Measurements from ENCODE around the gene PITPNC1.

Gene PITPNC1

DNA sequence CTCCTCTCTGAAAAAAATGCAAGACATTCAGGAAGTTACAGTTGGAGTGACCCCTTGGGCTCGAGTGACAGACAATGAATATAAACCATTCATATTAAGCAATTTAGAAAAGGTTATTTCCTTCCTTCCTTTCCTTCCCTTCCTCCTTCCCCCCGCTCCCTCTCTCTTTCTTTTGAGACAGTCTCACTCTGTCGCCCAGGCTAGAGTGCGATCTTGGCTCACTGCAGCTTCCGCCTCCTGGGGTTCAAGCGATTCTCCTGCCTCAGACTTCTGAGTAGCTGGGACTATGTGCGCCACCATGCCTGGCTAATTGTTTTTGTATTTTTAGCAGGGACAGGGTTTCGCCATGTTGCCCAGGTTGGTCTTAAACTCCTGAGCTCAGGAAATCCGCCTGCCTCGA, 23.9 kb upstream of the PITPNC1 start:
- Histone ChIP-seq H3K4me1 (ENCODE audit: control insufficient read depth, insufficient read depth, low read length) (no peaks in the 10 kb centered on the region), H3K36me3 (ENCODE audit: control insufficient read depth, insufficient read depth, low read length) (peaks cover 35% of the 10 kb centered on the region), H3K27ac (ENCODE audit: insufficient read depth, low read depth, low read length, poor library complexity, severe bottlenecking) (no peak overlapping the region), H3K27me3 (ENCODE audit: control insufficient read depth, insufficient read depth, low read length, poor library complexity, severe bottlenecking) (no peaks in the 10 kb centered on the region), H3K4me3 (ENCODE audit: insufficient read depth, low read depth, low read length) (no peak overlapping the region), H3K9me3 (ENCODE audit: control insufficient read depth, low read length) (no peaks in the 10 kb centered on the region)
- 89 to 92% methylated on average over 10 of the region's 10 CpGs for WGBS, 2 experiments

DNA sequence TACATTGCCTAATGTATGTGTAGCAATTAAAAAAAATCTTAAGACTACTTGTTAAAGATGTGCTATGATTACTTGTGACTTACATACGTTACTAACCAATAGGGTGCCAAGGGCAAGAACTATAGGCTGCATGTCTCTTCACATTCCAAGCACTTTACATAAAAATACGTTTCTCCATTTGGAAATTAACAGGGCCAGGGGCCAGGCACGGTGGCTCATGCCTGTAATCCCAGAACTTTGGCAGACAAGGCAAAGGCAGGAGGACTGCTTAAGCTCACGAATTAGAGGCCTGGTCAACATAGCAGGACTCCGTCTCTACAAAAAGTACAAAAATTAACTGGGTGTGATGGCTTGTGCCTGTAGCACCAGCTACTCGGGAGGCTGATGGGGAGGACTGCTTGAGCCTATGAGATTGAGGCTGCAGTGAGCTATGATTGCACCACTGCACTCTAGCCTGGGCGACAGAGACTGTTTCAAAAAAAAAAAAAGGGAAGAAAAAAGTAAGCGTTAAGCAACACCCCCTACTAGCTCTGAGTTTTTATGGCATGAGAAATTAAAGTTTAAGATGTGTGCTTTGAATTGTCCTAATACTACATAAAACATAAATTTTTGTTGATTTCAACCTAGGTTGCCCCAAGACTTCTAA, 23.0 kb upstream of the PITPNC1 start:
- peaks cover 26% of the 10 kb centered on the region for H3K36me3 ChIP-seq (ENCODE audit: control insufficient read depth, insufficient read depth, low read length)

DNA sequence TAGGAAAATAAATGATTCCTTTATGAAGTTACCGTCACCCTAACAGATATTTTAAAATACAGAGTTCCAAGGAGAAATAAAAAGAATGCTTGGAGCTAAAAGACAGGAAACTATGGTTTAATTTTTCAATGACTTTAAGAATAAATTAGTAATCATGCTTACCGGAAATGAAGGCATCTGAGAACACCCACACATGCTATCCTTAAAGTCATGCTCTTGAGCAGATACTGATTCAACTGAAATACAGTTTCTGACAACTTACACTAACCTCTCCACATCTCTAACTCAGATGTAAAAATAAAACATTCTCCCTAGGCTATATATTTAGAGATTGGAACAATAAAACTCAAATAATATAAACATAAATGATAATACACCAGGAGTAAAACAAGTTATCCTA, 18.5 kb upstream of the PITPNC1 start:
- H3K4me3 ChIP-seq (ENCODE audit: insufficient read depth, low read depth, low read length) = no peak overlapping the region
- no peaks in the 10 kb centered on the region for H3K9me3 ChIP-seq (ENCODE audit: control insufficient read depth, low read length)
- H3K27me3 ChIP-seq (ENCODE audit: control insufficient read depth, insufficient read depth, low read length, poor library complexity, severe bottlenecking) = no peaks in the 10 kb centered on the region
- 92 to 98% methylated on average over 1 to 2 of the region's 2 CpGs for whole genome bisulfite sequencing, 2 experiments
- H3K27ac ChIP-seq (ENCODE audit: insufficient read depth, low read depth, low read length, poor library complexity, severe bottlenecking) = no peak overlapping the region
- H3K36me3 ChIP-seq (ENCODE audit: control insufficient read depth, insufficient read depth, low read length) = peaks cover 21% of the 10 kb centered on the region
- H3K4me1 ChIP-seq (ENCODE audit: control insufficient read depth, insufficient read depth, low read length) = no peaks in the 10 kb centered on the region

More for the DNA sequence above, 23.0 kb upstream of the PITPNC1 start:
- Histone ChIP-seq H3K4me3 (ENCODE audit: insufficient read depth, low read depth, low read length) (no peak overlapping the region), H3K4me1 (ENCODE audit: control insufficient read depth, insufficient read depth, low read length) (no peaks in the 10 kb centered on the region), H3K27ac (ENCODE audit: insufficient read depth, low read depth, low read length, poor library complexity, severe bottlenecking) (no peak overlapping the region), H3K9me3 (ENCODE audit: control insufficient read depth, low read length) (no peaks in the 10 kb centered on the region), H3K27me3 (ENCODE audit: control insufficient read depth, insufficient read depth, low read length, poor library complexity, severe bottlenecking) (no peaks in the 10 kb centered on the region)
- 88% methylated on average over 7 to 8 of the region's 8 CpGs for WGBS, 2 experiments

DNA sequence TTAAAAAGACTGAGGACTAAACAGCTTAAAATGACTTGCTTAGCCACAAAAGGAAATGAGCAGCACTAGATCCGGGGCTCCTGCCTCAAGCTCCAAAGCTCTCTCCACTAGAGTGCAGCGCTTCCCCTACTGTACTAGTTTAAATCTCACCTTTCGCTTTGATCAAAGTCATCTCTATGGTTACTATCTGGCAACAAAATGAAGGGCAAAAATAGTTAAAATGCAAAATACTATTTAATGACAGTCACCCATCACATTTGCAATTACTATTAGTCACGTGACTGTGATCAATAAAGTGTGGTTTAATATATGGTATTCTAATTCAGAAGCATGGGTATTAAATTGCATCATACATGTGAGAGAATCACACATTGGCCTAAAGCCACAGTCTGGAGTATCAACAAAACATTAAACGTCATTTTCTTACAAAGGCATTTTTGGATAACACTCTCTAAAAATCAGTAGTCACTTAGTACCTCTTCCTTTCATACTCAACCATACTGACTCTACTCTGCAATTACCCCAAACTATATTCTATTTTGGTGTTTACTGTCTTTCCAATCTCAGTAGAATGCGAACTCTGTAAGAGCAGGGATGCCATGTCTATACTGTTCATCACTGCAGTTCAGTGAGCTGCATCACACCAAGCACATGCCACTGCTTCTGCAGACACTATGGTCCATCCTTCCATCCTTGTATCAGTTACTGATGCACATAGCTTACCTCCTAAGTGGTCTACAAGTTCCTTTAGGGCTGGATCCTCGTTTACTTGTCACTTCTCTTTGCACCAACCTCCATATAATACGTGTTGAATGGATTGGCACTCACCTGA, 16.9 kb upstream of the PITPNC1 start:
- 89% methylated on average over 7 to 8 of the region's 8 CpGs for WGBS, 2 experiments
- Histone ChIP-seq H3K4me3 (ENCODE audit: insufficient read depth, low read depth, low read length) (no peak overlapping the region), H3K9me3 (ENCODE audit: control insufficient read depth, low read length) (no peaks in the 10 kb centered on the region), H3K27me3 (ENCODE audit: control insufficient read depth, insufficient read depth, low read length, poor library complexity, severe bottlenecking) (no peaks in the 10 kb centered on the region), H3K4me1 (ENCODE audit: control insufficient read depth, insufficient read depth, low read length) (peaks cover 8% of the 10 kb centered on the region), H3K27ac (ENCODE audit: insufficient read depth, low read depth, low read length, poor library complexity, severe bottlenecking) (no peak overlapping the region), H3K36me3 (ENCODE audit: control insufficient read depth, insufficient read depth, low read length) (peaks cover 15% of the 10 kb centered on the region)

DNA sequence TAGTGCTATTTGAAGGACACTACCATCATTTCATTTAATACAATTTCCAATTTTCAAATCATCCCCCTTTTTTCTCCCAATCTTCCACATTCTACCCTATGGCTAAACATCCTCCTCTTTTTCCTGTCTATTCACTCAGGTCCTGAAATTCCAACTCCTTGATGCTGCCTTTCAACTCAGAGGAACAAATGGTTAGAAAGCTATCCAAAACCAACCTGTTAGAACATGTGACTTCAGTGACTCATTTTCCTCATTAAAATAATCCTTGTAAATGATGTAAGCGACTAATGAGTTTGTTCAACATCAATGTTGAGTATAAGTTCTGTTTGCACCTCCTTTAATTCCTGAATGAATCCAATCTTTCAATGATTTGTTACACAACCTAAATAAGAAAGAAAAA, 16.2 kb upstream of the PITPNC1 start:
- Histone ChIP-seq H3K9me3 (ENCODE audit: control insufficient read depth, low read length) (no peaks in the 10 kb centered on the region), H3K36me3 (ENCODE audit: control insufficient read depth, insufficient read depth, low read length) (peaks cover 13% of the 10 kb centered on the region), H3K27ac (ENCODE audit: insufficient read depth, low read depth, low read length, poor library complexity, severe bottlenecking) (no peak overlapping the region), H3K4me1 (ENCODE audit: control insufficient read depth, insufficient read depth, low read length) (peaks cover 11% of the 10 kb centered on the region), H3K4me3 (ENCODE audit: insufficient read depth, low read depth, low read length) (no peak overlapping the region), H3K27me3 (ENCODE audit: control insufficient read depth, insufficient read depth, low read length, poor library complexity, severe bottlenecking) (no peaks in the 10 kb centered on the region)
- WGBS, 2 experiments = 100% methylated on average over 1 of the region's 1 CpG; no CpG with 5 or more reads in 1 of the 2 experiments

DNA sequence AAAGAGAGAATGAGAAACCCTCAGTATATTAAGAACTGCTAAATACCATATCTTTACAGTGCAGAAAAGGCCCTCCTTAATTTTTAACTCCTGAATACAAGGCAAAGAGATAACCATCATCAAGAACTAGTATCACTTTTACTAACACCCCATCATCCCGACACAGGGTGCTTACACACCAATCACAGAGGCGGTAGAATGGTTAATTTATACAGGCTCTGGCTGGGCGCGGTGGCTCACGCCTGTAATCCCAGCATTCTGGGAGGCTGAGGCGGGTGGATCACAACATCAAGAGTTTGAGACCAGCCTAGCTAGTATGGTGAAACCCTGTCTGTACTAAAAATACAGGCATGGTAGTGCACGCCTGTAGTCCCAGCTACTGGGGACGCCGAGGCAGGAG, 14.9 kb upstream of the PITPNC1 start:
- no peaks in the 10 kb centered on the region for H3K9me3 ChIP-seq (ENCODE audit: control insufficient read depth, low read length)
- H3K4me3 ChIP-seq (ENCODE audit: insufficient read depth, low read depth, low read length) = no peak overlapping the region
- H3K27me3 ChIP-seq (ENCODE audit: control insufficient read depth, insufficient read depth, low read length, poor library complexity, severe bottlenecking) = no peaks in the 10 kb centered on the region
- peaks cover 11% of the 10 kb centered on the region for H3K4me1 ChIP-seq (ENCODE audit: control insufficient read depth, insufficient read depth, low read length)
- H3K27ac ChIP-seq (ENCODE audit: insufficient read depth, low read depth, low read length, poor library complexity, severe bottlenecking) = no peak overlapping the region
- WGBS, 2 experiments = 93 to 95% methylated on average over 9 of the region's 9 CpGs
- H3K36me3 ChIP-seq (ENCODE audit: control insufficient read depth, insufficient read depth, low read length) = peaks cover 5% of the 10 kb centered on the region

DNA sequence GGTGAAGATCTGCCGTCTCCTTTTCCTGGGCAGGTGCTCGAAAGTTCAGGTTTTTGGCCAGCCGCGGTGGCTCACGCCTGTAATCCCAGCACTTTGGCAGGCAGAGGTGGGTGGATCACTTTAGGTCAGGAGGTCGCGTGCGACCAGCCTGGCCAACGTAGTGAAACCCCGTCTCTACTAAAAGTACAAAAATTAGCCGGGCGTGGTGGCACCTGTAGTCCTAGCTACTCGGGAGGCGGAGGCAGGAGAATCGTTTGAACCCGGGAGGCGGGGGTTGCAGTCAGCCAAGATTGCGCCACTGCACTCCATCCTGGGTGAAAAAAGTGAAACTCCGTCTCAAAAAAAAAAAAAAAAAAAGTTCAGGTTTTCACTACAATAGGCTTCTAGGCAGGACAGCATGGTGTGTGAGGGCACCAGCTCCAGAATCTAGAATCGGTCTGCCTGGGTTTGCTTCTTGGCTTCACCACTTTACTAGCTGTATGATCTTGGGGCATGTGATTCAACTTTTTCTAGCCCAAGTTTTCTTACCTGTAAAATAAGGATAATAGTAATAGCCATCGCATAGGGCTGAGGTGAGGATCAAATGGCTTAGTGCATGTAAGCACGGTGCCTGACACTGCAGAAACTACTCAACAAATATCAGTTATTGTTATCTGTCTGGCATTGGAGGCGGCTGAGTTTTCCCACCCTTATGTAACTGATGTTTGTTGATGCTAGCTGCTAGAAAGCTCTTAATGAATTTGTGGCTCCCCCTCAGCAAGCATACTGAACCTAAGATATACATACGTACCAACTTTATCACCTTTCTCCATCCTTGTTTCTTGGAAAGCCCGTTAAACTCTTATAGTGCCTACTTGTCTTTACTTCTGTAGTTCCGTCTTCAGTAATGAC, 12.0 kb upstream of the PITPNC1 start:
- WGBS, 2 experiments = 83 to 84% methylated on average over 25 to 26 of the region's 26 CpGs
- Histone ChIP-seq H3K27ac (ENCODE audit: insufficient read depth, low read depth, low read length, poor library complexity, severe bottlenecking) (no peak overlapping the region), H3K4me1 (ENCODE audit: control insufficient read depth, insufficient read depth, low read length) (peaks cover 11% of the 10 kb centered on the region), H3K4me3 (ENCODE audit: insufficient read depth, low read depth, low read length) (peak overlapping the region; percentile 99), H3K36me3 (ENCODE audit: control insufficient read depth, insufficient read depth, low read length) (no peaks in the 10 kb centered on the region), H3K27me3 (ENCODE audit: control insufficient read depth, insufficient read depth, low read length, poor library complexity, severe bottlenecking) (no peaks in the 10 kb centered on the region), H3K9me3 (ENCODE audit: control insufficient read depth, low read length) (no peaks in the 10 kb centered on the region)

DNA sequence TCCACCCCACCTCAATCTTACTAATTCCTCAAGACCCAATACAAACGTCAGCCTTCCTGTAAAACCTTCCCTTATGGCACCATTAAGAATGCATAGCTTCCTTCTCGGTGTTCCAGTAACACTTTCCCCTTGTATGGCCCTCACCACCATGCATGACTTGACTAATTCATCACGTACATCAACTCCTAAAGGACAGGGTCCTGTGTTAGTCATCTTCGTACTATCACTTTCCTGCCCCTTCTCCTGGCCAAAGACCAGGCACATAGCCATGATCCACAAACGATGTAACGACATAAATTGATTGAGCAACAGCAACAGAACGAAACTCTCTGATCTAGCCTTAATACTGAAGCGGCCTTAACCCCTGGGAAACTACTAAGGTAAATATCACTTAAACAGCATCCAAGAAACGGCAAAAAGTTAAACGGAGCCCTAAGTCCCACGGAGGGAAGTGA, 11.3 kb upstream of the PITPNC1 start:
- Histone ChIP-seq H3K27ac (ENCODE audit: insufficient read depth, low read depth, low read length, poor library complexity, severe bottlenecking) (peak overlapping the region; percentile 22), H3K9me3 (ENCODE audit: control insufficient read depth, low read length) (no peaks in the 10 kb centered on the region), H3K36me3 (ENCODE audit: control insufficient read depth, insufficient read depth, low read length) (no peaks in the 10 kb centered on the region), H3K27me3 (ENCODE audit: control insufficient read depth, insufficient read depth, low read length, poor library complexity, severe bottlenecking) (no peaks in the 10 kb centered on the region), H3K4me3 (ENCODE audit: insufficient read depth, low read depth, low read length) (peak overlapping the region; percentile 99), H3K4me1 (ENCODE audit: control insufficient read depth, insufficient read depth, low read length) (peaks cover 11% of the 10 kb centered on the region)
- WGBS, 2 experiments = 1% methylated on average over 11 of the region's 11 CpGs

DNA sequence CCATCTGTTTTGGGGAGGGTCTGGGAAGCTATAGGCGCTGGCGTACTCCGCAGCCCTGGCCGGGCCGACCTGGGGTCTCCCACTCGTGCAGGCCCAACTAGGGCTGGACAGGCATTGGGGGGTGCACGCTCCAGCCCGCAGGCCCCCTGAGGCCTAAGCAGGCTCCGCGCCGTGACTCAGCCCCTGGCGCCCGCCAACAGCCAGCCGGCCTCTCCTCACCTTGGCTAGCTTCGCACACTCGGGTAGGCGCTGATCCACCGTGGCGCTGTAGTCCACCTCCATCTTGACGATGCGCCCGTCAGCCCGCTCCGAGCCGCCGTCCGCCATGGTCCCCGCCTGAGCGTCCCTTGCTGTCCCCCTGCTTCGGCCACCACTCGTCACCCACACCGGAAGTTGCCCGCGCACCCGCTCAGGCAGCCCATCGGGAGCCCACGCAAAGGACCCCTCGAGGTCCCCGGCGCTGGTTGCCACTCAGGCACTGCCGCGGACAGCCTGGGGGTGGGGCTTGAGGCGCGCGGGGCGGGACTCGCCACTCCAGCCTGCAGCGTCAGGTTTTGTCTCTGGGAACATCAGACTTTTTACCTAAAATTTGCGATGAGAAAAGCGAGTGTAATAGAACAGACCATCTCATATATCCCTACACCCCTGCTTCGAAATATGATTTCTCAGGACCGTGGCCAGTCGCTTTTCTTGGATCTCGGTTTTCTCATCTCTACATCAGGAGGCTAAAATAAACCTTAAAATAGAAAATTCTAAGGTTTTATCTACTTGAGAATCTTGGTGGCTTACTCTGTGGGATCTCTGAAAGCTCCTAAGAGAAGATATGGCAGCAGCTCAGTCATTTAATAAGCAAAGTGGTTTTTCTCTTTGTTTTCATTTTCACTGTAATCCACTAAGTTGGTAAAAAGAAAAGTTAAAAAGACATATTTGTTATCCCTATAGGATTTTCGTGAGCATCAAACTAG, 10.6 kb upstream of the PITPNC1 start, which contains the start of gene PSMD12:
PSMD12 (minus strand) TSS at position 385 of the 965 bp plus-strand sequence; CDS start at position 327, 58 bp downstream.
- no peaks in the 10 kb centered on the region for H3K27me3 ChIP-seq (ENCODE audit: control insufficient read depth, insufficient read depth, low read length, poor library complexity, severe bottlenecking)
- peak within 1 kb of the TSS; percentile 22 for H3K27ac ChIP-seq (ENCODE audit: insufficient read depth, low read depth, low read length, poor library complexity, severe bottlenecking)
- no peaks in the 10 kb centered on the region for H3K9me3 ChIP-seq (ENCODE audit: control insufficient read depth, low read length)
- 2 to 3% methylated on average over 55 of the region's 55 CpGs for WGBS, 2 experiments
- H3K4me1 ChIP-seq (ENCODE audit: control insufficient read depth, insufficient read depth, low read length) = peaks cover 11% of the 10 kb centered on the region
- H3K36me3 ChIP-seq (ENCODE audit: control insufficient read depth, insufficient read depth, low read length) = no peaks in the 10 kb centered on the region
- peak within 1 kb of the TSS; percentile 99 for H3K4me3 ChIP-seq (ENCODE audit: insufficient read depth, low read depth, low read length)
